SK-N-SH (cell line): ENCODE results near the gene COPS9. TPM values are rescaled to one million over a fixed set of nuclear protein-coding genes. Genes with fewer than 3 reads are reported as not detected.
A peak's percentile ranks its signal among the peaks of the same experiment; 100 is the strongest.

Experiments used
- CTCF ChIA-PET: fragments of 300-600, 350-600 bp; formaldehyde crosslinking; extraction: SDS; loops from one replicate; lab custom pipeline; 2021; lab: Yijun Ruan, JAX
- POLR2A ChIA-PET: fragments of 350-600 bp; sonication (Branson Sonifier 250); formaldehyde crosslinking; extraction: SDS; loops from one replicate; lab custom pipeline; 2020; ENCODE audit warnings: antibody characterized with exemption, inconsistent platforms; lab: Yijun Ruan, JAX
- DNase-seq: peaks from one replicate; pipeline ENCODE4 v3.0.0; 2012
- H2AFZ ChIP-seq: fragments of 200-600 bp; sonication (generic); 2 replicates; pipeline ENCODE4 v1.8.1; 2016; ENCODE audit warnings: antibody characterized with exemption, mild to moderate bottlenecking, low read depth
- H3F3A ChIP-seq: fragments of 200-600 bp; sonication (generic); replicated peaks from 2 replicates; pipeline ENCODE3; 2016; ENCODE audit warnings: antibody characterized with exemption, mild to moderate bottlenecking; ENCODE audit not compliant: insufficient read depth
- H3K27ac ChIP-seq, 2 experiments: fragments of 200-500 bp in 1 of 2; fragments of 200-600 bp in 1 of 2; sonication (Bioruptor generic) in 1 of 2; sonication (generic), shearing (Covaris generic) in 1 of 2; 2 replicates each; pipeline versions ENCODE4 v1.5.1 to v1.6.1; 2014 to 2016; ENCODE audit warnings: low read depth in 2 of 2, inconsistent platforms in 1 of 2, low read length in 1 of 2, mild to moderate bottlenecking in 1 of 2, mixed read lengths in 1 of 2
- H3K27me3 ChIP-seq: fragments of 200-600 bp; sonication (generic), shearing (Covaris generic); 2 replicates; pipeline ENCODE4 v1.6.1; 2016; ENCODE audit warnings: mixed run types; ENCODE audit not compliant: insufficient read depth
- H3K36me3 ChIP-seq, 2 experiments: fragments of 200-500 bp in 1 of 2; fragments of 200-600 bp in 1 of 2; sonication (Bioruptor generic) in 1 of 2; sonication (generic) in 1 of 2; replicated peaks in 1 of 2; 2 replicates each; pipeline versions ENCODE3 to v1.5.1; 2014 to 2016; ENCODE audit warnings: low read length in 1 of 2, mild to moderate bottlenecking in 1 of 2; ENCODE audit not compliant: insufficient read depth in 2 of 2, control insufficient read depth in 1 of 2
- H3K4me1 ChIP-seq, 2 experiments: fragments of 200-500 bp in 1 of 2; fragments of 200-600 bp in 1 of 2; sonication (Bioruptor generic) in 1 of 2; sonication (generic), shearing (Covaris generic) in 1 of 2; 2 replicates each; pipeline versions ENCODE4 v1.5.1 to v1.6.1; 2014 to 2016; ENCODE audit warnings: low read depth in 1 of 2, low read length in 1 of 2, mixed run types in 1 of 2; ENCODE audit not compliant: insufficient read depth in 2 of 2, control insufficient read depth in 1 of 2
- H3K4me2 ChIP-seq: fragments of 200-600 bp; sonication (generic), shearing (Covaris generic); 2 replicates; pipeline ENCODE4 v1.6.1; 2017; ENCODE audit warnings: mixed run types
- H3K4me3 ChIP-seq, 2 experiments: fragments of 200-500 bp in 1 of 2; fragments of 200-600 bp in 1 of 2; sonication (Bioruptor generic) in 1 of 2; sonication (generic), shearing (Covaris generic) in 1 of 2; 2 replicates each; pipeline versions ENCODE4 v1.5.1 to v1.8.1; 2014 to 2016; ENCODE audit warnings: low read depth in 2 of 2, inconsistent platforms in 1 of 2, low read length in 1 of 2, mild to moderate bottlenecking in 1 of 2, mixed read lengths in 1 of 2, moderate library complexity in 1 of 2
- H3K79me2 ChIP-seq: fragments of 200-600 bp; sonication (generic); 2 replicates; pipeline ENCODE4 v1.8.1; 2017; ENCODE audit warnings: mild to moderate bottlenecking; ENCODE audit not compliant: insufficient read depth
- H3K9ac ChIP-seq: fragments of 200-600 bp; sonication (generic); 2 replicates; pipeline ENCODE4 v1.6.1; 2017; ENCODE audit warnings: mixed run types
- H3K9me2 ChIP-seq: fragments of 200-600 bp; sonication (generic); 2 replicates; pipeline ENCODE4 v1.6.1; 2017; ENCODE audit warnings: mixed run types
- H3K9me3 ChIP-seq: fragments of 200-600 bp; sonication (generic); 2 replicates; pipeline ENCODE4 v1.6.1; 2017; ENCODE audit warnings: mixed run types, mild to moderate bottlenecking, moderate library complexity
- H4K20me1 ChIP-seq: fragments of 200-600 bp; sonication (generic); 2 replicates; pipeline ENCODE4 v1.6.1; 2017; ENCODE audit warnings: mild to moderate bottlenecking, mixed run types; ENCODE audit not compliant: insufficient read depth
- CHD2 ChIP-seq: fragments of 150-350 bp; IDR thresholded peaks from 2 replicates; pipeline ENCODE4 v1.6.1; 2018; ENCODE audit warnings: low read length; ENCODE audit not compliant: partially characterized antibody
- EP300 ChIP-seq, 2 experiments: IDR thresholded peaks; 2 replicates each; pipeline versions ENCODE4 v1.4.0 to v1.6.1; 2012; ENCODE audit warnings: borderline replicate concordance in 1 of 2, low read depth in 1 of 2, low read length in 1 of 2
- FOSL2 ChIP-seq: IDR thresholded peaks from 2 replicates; pipeline ENCODE4 v1.4.0; 2012; ENCODE audit warnings: low read depth, mild to moderate bottlenecking, moderate library complexity, borderline replicate concordance
- FOXJ3 ChIP-seq: sonication (generic); formaldehyde crosslinking; IDR thresholded peaks from 2 replicates; pipeline ENCODE4 v1.5.1; 2020; ENCODE audit warnings: mild to moderate bottlenecking, missing genetic modification reagents
- FOXM1 ChIP-seq: IDR thresholded peaks from 2 replicates; pipeline ENCODE4 v1.4.0; 2012; ENCODE audit warnings: low read depth, mild to moderate bottlenecking
- GATA2 ChIP-seq: sonication (generic); formaldehyde crosslinking; IDR thresholded peaks from 2 replicates; pipeline ENCODE4 v1.5.0; 2020; ENCODE audit warnings: mild to moderate bottlenecking, missing genetic modification reagents
- JUND ChIP-seq: IDR thresholded peaks from 2 replicates; pipeline ENCODE4 v1.4.0; 2012
- MEF2A ChIP-seq: IDR thresholded peaks from 2 replicates; pipeline ENCODE4 v1.4.0; 2012; ENCODE audit warnings: low read depth, borderline replicate concordance
- NFIC ChIP-seq: IDR thresholded peaks from 2 replicates; pipeline ENCODE4 v1.4.0; 2012; ENCODE audit warnings: borderline replicate concordance
- NRF1 ChIP-seq: IDR thresholded peaks from 2 replicates; pipeline ENCODE4 v1.6.1; 2012; ENCODE audit warnings: low read depth, mild to moderate bottlenecking, low read length
- POLR2AphosphoS5 ChIP-seq: IDR thresholded peaks from 2 replicates; pipeline ENCODE4 v1.6.1; 2012; ENCODE audit warnings: low read depth, low read length
- RAD21 ChIP-seq: IDR thresholded peaks from 2 replicates; pipeline ENCODE4 v1.6.1; 2012; ENCODE audit warnings: mild to moderate bottlenecking, low read length
- RCOR1 ChIP-seq: fragments of 150-350 bp; IDR thresholded peaks from 2 replicates; pipeline ENCODE4 v1.6.1; 2017; ENCODE audit warnings: antibody characterized with exemption, low read length
- RXRA ChIP-seq: IDR thresholded peaks from 2 replicates; pipeline ENCODE4 v1.4.0; 2012; ENCODE audit warnings: low read depth, mild to moderate bottlenecking, borderline replicate concordance
- SIN3A ChIP-seq: IDR thresholded peaks from 2 replicates; pipeline ENCODE4 v1.6.1; 2012; ENCODE audit warnings: low read depth, mild to moderate bottlenecking, low read length, moderate library complexity, borderline replicate concordance
- SMC3 ChIP-seq: IDR thresholded peaks from 2 replicates; pipeline ENCODE4 v1.6.1; 2012; ENCODE audit warnings: low read depth, low read length, improper control_type of control experiment
- TAF1 ChIP-seq: IDR thresholded peaks from 2 replicates; pipeline ENCODE4 v1.6.1; 2012; ENCODE audit warnings: low read depth, mild to moderate bottlenecking, low read length, moderate library complexity, borderline replicate concordance
- YY1 ChIP-seq: IDR thresholded peaks from 2 replicates; pipeline ENCODE4 v1.4.0; 2012; ENCODE audit warnings: low read depth, mild to moderate bottlenecking
- WGBS: methylation state at CpG from one replicate; pipeline ENCODE4 v1.1.6; 2017; ENCODE audit warnings: low lambda C conversion rate; 5-methylcytosine and 5-hydroxymethylcytosine counted together
- polyA plus RNA-seq, 3 experiments: library from polyadenylated mRNA; depleted of rRNA; stranded (reverse); fragments of >200 nt; gene quantifications; 2 replicates each; pipeline ENCODE4 v1.2.3, GENCODE V29; 2012
- TF ChIP-seq, protein P1 (sequence below): fragments of 200-600 bp; sonication (generic); IDR thresholded peaks from 2 replicates; pipeline ENCODE4 v1.6.1; 2017; ENCODE audit warnings: antibody characterized with exemption, mild to moderate bottlenecking, moderate library complexity
- TF ChIP-seq, protein P2 (sequence below): fragments of 150-350 bp; IDR thresholded peaks from 2 replicates; pipeline ENCODE4 v1.6.1; 2016; ENCODE audit warnings: mild to moderate bottlenecking, low read depth, low read length
- TF ChIP-seq, protein P3 (sequence below): fragments of 150-350 bp; IDR thresholded peaks from 2 replicates; pipeline ENCODE4 v1.6.1; 2017; ENCODE audit warnings: antibody characterized with exemption, low read length, low read depth, borderline replicate concordance
- TF ChIP-seq, protein P4 (sequence below): IDR thresholded peaks from 2 replicates; pipeline ENCODE4 v1.6.1; 2012; ENCODE audit warnings: mild to moderate bottlenecking, low read depth, low read length, moderate library complexity
- TF ChIP-seq, protein P5 (sequence below): IDR thresholded peaks from 2 replicates; pipeline ENCODE4 v1.4.0; 2012; ENCODE audit warnings: low read depth, borderline replicate concordance

COPS9 gene
- polyA plus RNA-seq (2012; rRNA removed) = 511 and 717 TPM in 2 replicates
- 598 and 644 TPM in 2 replicates for polyA plus RNA-seq (2012; cell fraction: cytosol; rRNA removed)
- polyA plus RNA-seq (2012; cell fraction: nucleus; rRNA removed) = 162 and 319 TPM in 2 replicates

DNA sequence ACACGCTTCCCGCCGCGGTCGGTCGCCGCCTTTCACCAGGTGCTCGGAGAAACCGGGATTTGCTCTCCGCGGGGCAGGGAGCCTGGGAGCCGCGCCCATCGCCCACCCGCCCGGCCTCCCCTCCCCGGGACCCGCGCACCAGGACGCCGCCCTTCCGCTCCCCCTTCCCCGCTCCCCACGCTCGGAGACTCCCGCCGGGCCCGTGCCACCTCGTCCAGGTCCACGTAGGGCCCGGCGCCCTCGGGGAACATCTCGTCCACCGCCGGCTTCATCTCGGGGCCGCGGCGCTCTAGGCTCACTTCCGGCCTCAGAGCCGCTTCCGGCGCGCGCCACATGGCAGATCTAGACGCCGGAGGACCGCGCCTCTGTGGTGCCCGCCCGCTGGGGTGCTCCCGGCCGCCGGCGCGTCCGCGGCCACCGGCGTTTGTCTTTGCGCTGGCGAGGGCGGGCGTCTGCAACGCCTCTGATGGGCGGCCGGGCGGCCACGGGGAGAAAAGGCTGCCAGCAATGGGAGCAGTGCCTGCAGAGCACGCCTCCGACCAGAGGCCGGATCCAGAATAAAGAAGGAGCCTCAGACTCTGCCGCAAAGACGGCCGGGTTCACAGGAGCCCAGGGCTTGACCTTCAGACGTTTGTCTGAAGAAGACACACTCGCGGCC lies at the start of gene COPS9:
Gene COPS9 (minus strand): TSS at position 293 of the 658 bp plus-strand sequence. CDS start 21 bp downstream, at position 272.
- Histone ChIP-seq H3K27ac (peak within 1 kb of the TSS in 1 of 2 experiments; percentile 47; a peak in 2 of 4 replicates), H3K27me3 (no peaks in the 10 kb centered on the region), H3K9me2 (no peaks in the 10 kb centered on the region), H3K9me3 (no peaks in the 10 kb centered on the region), H2AFZ (peak within 1 kb of the TSS; percentile 96), H3K9ac (peak within 1 kb of the TSS; percentile 89), H4K20me1 (peaks cover 12% of the 10 kb centered on the region), H3F3A (no peaks in the 10 kb centered on the region), H3K79me2 (peaks cover 40% of the 10 kb centered on the region), H3K4me3 (peak within 1 kb of the TSS; percentile 81 to 99), H3K36me3 (peaks cover 10 to 28% of the 10 kb centered on the region in 2 experiments), H3K4me2 (peak within 1 kb of the TSS; percentile 97), H3K4me1 (peaks cover 11 to 18% of the 10 kb centered on the region in 2 experiments; a peak in 2 of 4 replicates)
- POLR2A ChIA-PET = no interaction called here
- DNase-seq = peak; percentile 98
- CTCF ChIA-PET = interaction anchor here (0.7 to 3.9 kb wide), 2 partner anchors 8 to 76 kb away, joined by 3 to 20 read pairs; no protein-coding TSS in a partner anchor
- WGBS = 2% methylated on average over 12 of the region's 79 CpGs
- TF ChIP-seq, protein P1, sequence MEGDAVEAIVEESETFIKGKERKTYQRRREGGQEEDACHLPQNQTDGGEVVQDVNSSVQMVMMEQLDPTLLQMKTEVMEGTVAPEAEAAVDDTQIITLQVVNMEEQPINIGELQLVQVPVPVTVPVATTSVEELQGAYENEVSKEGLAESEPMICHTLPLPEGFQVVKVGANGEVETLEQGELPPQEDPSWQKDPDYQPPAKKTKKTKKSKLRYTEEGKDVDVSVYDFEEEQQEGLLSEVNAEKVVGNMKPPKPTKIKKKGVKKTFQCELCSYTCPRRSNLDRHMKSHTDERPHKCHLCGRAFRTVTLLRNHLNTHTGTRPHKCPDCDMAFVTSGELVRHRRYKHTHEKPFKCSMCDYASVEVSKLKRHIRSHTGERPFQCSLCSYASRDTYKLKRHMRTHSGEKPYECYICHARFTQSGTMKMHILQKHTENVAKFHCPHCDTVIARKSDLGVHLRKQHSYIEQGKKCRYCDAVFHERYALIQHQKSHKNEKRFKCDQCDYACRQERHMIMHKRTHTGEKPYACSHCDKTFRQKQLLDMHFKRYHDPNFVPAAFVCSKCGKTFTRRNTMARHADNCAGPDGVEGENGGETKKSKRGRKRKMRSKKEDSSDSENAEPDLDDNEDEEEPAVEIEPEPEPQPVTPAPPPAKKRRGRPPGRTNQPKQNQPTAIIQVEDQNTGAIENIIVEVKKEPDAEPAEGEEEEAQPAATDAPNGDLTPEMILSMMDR = no peak
- TF ChIP-seq SMC3 (no peak), TAF1 (peak; percentile 85), RCOR1 (no peak), POLR2AphosphoS5 (peak; percentile 77), GATA2 (no peak), FOSL2 (no peak), FOXM1 (no peak), RXRA (no peak), RAD21 (no peak), FOXJ3 (CRISPR knock-in tag) (no peak), MEF2A (no peak), CHD2 (peak; percentile 54), EP300 (IDR thresholded peaks at IDR 0.05; ENCODE audit: borderline replicate concordance in 1 of 2, low read depth in 1 of 2, low read length in 1 of 2) (no peak), NFIC (no peak), NRF1 (no peak), SIN3A (no peak; the same call in 1 of the 2 replicates), YY1 (peak; percentile 62; the same call in 1 of the 2 replicates), JUND (no peak)
- TF ChIP-seq, protein P2, sequence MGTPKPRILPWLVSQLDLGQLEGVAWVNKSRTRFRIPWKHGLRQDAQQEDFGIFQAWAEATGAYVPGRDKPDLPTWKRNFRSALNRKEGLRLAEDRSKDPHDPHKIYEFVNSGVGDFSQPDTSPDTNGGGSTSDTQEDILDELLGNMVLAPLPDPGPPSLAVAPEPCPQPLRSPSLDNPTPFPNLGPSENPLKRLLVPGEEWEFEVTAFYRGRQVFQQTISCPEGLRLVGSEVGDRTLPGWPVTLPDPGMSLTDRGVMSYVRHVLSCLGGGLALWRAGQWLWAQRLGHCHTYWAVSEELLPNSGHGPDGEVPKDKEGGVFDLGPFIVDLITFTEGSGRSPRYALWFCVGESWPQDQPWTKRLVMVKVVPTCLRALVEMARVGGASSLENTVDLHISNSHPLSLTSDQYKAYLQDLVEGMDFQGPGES = no peak
- TF ChIP-seq, protein P3, sequence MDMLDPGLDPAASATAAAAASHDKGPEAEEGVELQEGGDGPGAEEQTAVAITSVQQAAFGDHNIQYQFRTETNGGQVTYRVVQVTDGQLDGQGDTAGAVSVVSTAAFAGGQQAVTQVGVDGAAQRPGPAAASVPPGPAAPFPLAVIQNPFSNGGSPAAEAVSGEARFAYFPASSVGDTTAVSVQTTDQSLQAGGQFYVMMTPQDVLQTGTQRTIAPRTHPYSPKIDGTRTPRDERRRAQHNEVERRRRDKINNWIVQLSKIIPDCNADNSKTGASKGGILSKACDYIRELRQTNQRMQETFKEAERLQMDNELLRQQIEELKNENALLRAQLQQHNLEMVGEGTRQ = no peak
- TF ChIP-seq, protein P4, sequence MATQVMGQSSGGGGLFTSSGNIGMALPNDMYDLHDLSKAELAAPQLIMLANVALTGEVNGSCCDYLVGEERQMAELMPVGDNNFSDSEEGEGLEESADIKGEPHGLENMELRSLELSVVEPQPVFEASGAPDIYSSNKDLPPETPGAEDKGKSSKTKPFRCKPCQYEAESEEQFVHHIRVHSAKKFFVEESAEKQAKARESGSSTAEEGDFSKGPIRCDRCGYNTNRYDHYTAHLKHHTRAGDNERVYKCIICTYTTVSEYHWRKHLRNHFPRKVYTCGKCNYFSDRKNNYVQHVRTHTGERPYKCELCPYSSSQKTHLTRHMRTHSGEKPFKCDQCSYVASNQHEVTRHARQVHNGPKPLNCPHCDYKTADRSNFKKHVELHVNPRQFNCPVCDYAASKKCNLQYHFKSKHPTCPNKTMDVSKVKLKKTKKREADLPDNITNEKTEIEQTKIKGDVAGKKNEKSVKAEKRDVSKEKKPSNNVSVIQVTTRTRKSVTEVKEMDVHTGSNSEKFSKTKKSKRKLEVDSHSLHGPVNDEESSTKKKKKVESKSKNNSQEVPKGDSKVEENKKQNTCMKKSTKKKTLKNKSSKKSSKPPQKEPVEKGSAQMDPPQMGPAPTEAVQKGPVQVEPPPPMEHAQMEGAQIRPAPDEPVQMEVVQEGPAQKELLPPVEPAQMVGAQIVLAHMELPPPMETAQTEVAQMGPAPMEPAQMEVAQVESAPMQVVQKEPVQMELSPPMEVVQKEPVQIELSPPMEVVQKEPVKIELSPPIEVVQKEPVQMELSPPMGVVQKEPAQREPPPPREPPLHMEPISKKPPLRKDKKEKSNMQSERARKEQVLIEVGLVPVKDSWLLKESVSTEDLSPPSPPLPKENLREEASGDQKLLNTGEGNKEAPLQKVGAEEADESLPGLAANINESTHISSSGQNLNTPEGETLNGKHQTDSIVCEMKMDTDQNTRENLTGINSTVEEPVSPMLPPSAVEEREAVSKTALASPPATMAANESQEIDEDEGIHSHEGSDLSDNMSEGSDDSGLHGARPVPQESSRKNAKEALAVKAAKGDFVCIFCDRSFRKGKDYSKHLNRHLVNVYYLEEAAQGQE = no peak
- TF ChIP-seq, protein P5, sequence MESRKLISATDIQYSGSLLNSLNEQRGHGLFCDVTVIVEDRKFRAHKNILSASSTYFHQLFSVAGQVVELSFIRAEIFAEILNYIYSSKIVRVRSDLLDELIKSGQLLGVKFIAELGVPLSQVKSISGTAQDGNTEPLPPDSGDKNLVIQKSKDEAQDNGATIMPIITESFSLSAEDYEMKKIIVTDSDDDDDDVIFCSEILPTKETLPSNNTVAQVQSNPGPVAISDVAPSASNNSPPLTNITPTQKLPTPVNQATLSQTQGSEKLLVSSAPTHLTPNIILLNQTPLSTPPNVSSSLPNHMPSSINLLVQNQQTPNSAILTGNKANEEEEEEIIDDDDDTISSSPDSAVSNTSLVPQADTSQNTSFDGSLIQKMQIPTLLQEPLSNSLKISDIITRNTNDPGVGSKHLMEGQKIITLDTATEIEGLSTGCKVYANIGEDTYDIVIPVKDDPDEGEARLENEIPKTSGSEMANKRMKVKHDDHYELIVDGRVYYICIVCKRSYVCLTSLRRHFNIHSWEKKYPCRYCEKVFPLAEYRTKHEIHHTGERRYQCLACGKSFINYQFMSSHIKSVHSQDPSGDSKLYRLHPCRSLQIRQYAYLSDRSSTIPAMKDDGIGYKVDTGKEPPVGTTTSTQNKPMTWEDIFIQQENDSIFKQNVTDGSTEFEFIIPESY = peak; percentile 81; the same call in 1 of the 2 replicates
